Kidney (tissue), 14 donors: ENCODE data around the gene CSF2. TPM values are rescaled to one million over a fixed set of nuclear protein-coding genes. Genes with fewer than 3 reads are reported as not detected.

Source experiments
- DNase-seq, 5 donors: peaks; one replicate each; pipeline ENCODE4 v3.0.0-alpha.2; 2013 to 2020
- FAIRE-seq: peaks from 2 replicates; lab custom pipeline; 2012; peaks lifted over from hg19 to GRCh38; lab: Jason Lieb, UNC
- H3K27ac ChIP-seq, 2 donors: one replicate each; pipeline ENCODE4 v1.7.0; 2013; ENCODE audit warnings: low read depth in 2 of 2, low read length in 2 of 2, inconsistent platforms in 1 of 2
- H3K27me3 ChIP-seq: one replicate; pipeline ENCODE4 v1.7.1; 2013; ENCODE audit warnings: low read length, inconsistent platforms; ENCODE audit not compliant: control insufficient read depth, insufficient read depth
- H3K36me3 ChIP-seq, 3 donors: one replicate each; pipeline versions ENCODE4 v1.7.0 to v1.7.1; 2013; ENCODE audit warnings: low read length in 3 of 3, control low read depth in 1 of 3, inconsistent platforms in 1 of 3; ENCODE audit not compliant: insufficient read depth in 3 of 3, control insufficient read depth in 2 of 3
- H3K4me1 ChIP-seq, 3 donors: one replicate each; pipeline versions ENCODE4 v1.7.0 to v1.7.1; 2013; ENCODE audit warnings: low read length in 3 of 3, inconsistent platforms in 1 of 3, low read depth in 1 of 3; ENCODE audit not compliant: control insufficient read depth in 2 of 3, insufficient read depth in 2 of 3
- H3K4me3 ChIP-seq, 3 donors: one replicate each; pipeline versions ENCODE4 v1.7.0 to v1.8.1; 2013; ENCODE audit warnings: low read length in 3 of 3, control low read depth in 1 of 3, inconsistent platforms in 1 of 3
- H3K9ac ChIP-seq, 3 donors: one replicate each; pipeline versions ENCODE4 v1.7.0 to v1.7.1; 2013; ENCODE audit warnings: low read length in 3 of 3, control low read depth in 1 of 3, inconsistent platforms in 1 of 3
- H3K9me3 ChIP-seq, 3 donors: one replicate each; pipeline versions ENCODE4 v1.7.0 to v1.7.1; 2013; ENCODE audit warnings: low read length in 3 of 3, control low read depth in 1 of 3, inconsistent platforms in 1 of 3; ENCODE audit not compliant: control insufficient read depth in 2 of 3, insufficient read depth in 1 of 3
- intact Hi-C: fragments of 100-400 bp; cut with DNase I; formaldehyde crosslinking; loops from one replicate; pipeline ENCODE4 v1.11.1; 2022
- polyA plus RNA-seq: library from polyadenylated mRNA; stranded (reverse); fragments of 350-450 nt; fragmentation: Illumina TruSeq; extraction: RNeasy Lipid Tissue Mini Kit (QIAGEN cat#74804); gene quantifications from one replicate; pipeline ENCODE4 v1.2.3, GENCODE V29; 2014; ENCODE audit warnings: low read depth, low replicate concordance; ENCODE audit not compliant: insufficient read depth
- total RNA-seq: library from RNA; stranded (reverse); fragmentation: NEBNext Ultra II Directional; extraction: Animal tissue kit (Norgen Biotek cat#: 25700); gene quantifications from one replicate; pipeline ENCODE4 v1.2.1, GENCODE V29; 2021
- TF ChIP-seq, protein P1 (sequence below): IDR thresholded peaks from 3 replicates; pipeline ENCODE4 v1.5.1; 2012; ENCODE audit warnings: mild to moderate bottlenecking, moderate library complexity, borderline replicate concordance; ENCODE audit not compliant: insufficient read depth; ENCODE audit errors: extremely low read depth
- donor health status: control.
- donor health status: control.
- donor health status: control.
- donor health status: control.
- donor health status: control.
- donor health status: DM: yes; HTN: yes; CAD: no.
- donor health status: Normal renal cell carcinoma (clear cell type).

The CSF2 gene
- total and polyA plus RNA-seq, 2 donors from 2014 or later = not detected

DNA sequence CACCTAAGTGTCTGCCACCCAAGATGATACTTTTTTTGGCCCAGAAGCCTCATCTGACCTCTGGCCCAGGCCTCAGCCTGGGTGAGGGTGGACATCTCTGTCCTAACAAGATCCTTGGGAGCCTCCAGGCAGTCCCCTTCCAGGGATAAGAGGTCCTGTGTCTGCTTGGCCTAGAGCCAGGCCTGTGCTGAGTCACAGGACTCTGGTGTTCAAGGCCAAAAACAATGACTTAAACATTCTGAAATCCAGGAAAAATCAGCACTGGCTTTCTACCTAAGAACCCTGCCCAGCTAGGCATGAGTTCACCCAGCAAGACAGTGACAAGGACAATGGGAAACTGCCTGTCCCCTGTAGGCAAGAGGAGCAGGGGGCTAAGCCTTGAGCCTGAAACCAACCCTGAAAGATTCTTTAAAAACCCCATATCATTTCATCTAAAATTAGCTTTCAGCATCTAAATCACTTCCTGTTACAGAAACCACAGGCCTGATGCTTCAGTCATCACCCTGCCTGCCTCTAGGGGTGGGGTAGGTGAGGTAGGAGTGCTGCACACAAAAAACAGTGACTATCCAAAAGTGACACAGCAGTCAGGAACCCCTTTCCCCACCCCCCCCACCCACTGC lies 29.9 kb downstream of the CSF2 start:
- intact Hi-C loops = no loop called here
- H3K9me3 ChIP-seq = no peaks in the 10 kb centered on the region
- H3K27me3 ChIP-seq = no peaks in the 10 kb centered on the region
- FAIRE-seq (no peak), DNase-seq (peak in 2 of 5 donors; percentile 39 to 92)
- no peak overlapping the region for H3K4me3 ChIP-seq
- H3K4me1 ChIP-seq = peaks cover 0 to 3% (median 0%) of the 10 kb centered on the region in 3 donors
- H3K9ac ChIP-seq = no peak overlapping the region
- H3K36me3 ChIP-seq = no peaks in the 10 kb centered on the region
- TF ChIP-seq, protein P1, sequence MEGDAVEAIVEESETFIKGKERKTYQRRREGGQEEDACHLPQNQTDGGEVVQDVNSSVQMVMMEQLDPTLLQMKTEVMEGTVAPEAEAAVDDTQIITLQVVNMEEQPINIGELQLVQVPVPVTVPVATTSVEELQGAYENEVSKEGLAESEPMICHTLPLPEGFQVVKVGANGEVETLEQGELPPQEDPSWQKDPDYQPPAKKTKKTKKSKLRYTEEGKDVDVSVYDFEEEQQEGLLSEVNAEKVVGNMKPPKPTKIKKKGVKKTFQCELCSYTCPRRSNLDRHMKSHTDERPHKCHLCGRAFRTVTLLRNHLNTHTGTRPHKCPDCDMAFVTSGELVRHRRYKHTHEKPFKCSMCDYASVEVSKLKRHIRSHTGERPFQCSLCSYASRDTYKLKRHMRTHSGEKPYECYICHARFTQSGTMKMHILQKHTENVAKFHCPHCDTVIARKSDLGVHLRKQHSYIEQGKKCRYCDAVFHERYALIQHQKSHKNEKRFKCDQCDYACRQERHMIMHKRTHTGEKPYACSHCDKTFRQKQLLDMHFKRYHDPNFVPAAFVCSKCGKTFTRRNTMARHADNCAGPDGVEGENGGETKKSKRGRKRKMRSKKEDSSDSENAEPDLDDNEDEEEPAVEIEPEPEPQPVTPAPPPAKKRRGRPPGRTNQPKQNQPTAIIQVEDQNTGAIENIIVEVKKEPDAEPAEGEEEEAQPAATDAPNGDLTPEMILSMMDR = no peak
- no peak overlapping the region for H3K27ac ChIP-seq

DNA sequence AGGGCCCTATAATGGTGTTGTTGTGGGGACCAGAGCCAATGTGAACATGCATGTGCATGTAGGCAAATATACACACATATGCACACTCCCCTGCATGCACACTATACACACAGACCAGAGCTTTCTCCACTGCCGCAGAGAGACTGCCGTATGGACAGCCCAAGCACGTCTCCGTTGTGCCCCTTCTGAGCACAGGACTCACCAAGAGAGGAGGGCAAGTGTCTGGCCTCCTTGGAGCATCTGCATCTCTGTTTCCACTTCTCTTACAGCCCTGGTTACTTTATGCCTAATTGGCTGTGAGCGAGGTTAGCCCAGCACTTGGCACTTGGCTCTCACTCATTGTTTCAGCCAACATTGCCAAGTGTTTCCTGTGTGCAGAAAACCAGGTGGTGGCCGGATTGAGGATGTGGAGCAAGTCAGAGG lies 30.4 kb downstream of the CSF2 start:
- Histone ChIP-seq H3K4me3 (no peak overlapping the region), H3K9ac (no peak overlapping the region)

DNA sequence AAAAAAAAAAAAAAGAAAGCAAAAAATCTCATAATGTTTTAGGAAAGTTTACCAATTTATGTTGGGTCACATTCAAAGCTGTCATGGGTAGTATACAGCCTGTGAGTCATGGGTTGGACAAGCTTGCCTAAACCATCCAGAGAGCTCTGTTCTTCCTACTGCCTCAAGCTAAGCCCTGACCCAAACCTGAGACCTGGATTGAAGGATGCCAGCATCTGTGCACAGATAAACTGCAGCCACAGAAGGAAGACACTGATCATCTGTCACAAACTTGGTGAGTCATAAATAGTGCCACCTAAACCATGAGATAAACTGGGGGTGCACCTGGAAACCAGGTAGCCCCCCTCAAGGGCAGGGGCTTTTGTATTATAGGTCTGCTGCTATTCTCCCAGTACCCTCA lies 31.0 kb downstream of the CSF2 start:
- intact Hi-C loops = no loop called here
- TF ChIP-seq, protein P1 = no peak
- Histone ChIP-seq H3K4me1 (peaks cover 0 to 3% (median 0%) of the 10 kb centered on the region in 3 donors), H3K4me3 (no peak overlapping the region), H3K27ac (no peak overlapping the region), H3K9me3 (no peaks in the 10 kb centered on the region), H3K27me3 (no peaks in the 10 kb centered on the region), H3K9ac (no peak overlapping the region), H3K36me3 (no peaks in the 10 kb centered on the region)
- DNase-seq (no peak), FAIRE-seq (no peak)

More for the DNA sequence above, 30.4 kb downstream of the CSF2 start:
- DNase-seq = no peak
- no peak for FAIRE-seq
- intact Hi-C loops = no loop called here
- no peaks in the 10 kb centered on the region for H3K27me3 ChIP-seq
- TF ChIP-seq, protein P1 = no peak
- H3K9me3 ChIP-seq = no peaks in the 10 kb centered on the region
- no peaks in the 10 kb centered on the region for H3K36me3 ChIP-seq
- H3K27ac ChIP-seq = no peak overlapping the region
- peaks cover 0 to 3% (median 0%) of the 10 kb centered on the region in 3 donors for H3K4me1 ChIP-seq
